HEK293 (cell line): ENCODE results near the gene RNF175.
A peak's percentile ranks its signal among the peaks of the same experiment; 100 is the strongest.

ENCODE experiments used
- BCL11A ChIP-seq: fragments of 450-650 bp; formaldehyde crosslinking; IDR thresholded peaks from 2 replicates; pipeline ENCODE4 v1.5.1; 2016; ENCODE audit warnings: low read depth, missing biosample characterization, missing genetic modification characterization
- FEZF1 ChIP-seq: fragments of 450-650 bp; formaldehyde crosslinking; IDR thresholded peaks from 2 replicates; pipeline ENCODE4 v1.5.1; 2016; ENCODE audit warnings: missing biosample characterization, missing genetic modification characterization
- PATZ1 ChIP-seq: fragments of 450-650 bp; formaldehyde crosslinking; IDR thresholded peaks from 2 replicates; pipeline ENCODE4 v1.5.1; 2016; ENCODE audit warnings: missing biosample characterization, missing genetic modification characterization
- SP3 ChIP-seq: fragments of 450-650 bp; formaldehyde crosslinking; IDR thresholded peaks from 2 replicates; pipeline ENCODE4 v1.5.1; 2016; ENCODE audit warnings: missing biosample characterization, missing genetic modification characterization
- SP7 ChIP-seq: fragments of 450-650 bp; formaldehyde crosslinking; IDR thresholded peaks from 2 replicates; pipeline ENCODE4 v1.5.1; 2016; ENCODE audit warnings: missing biosample characterization, missing genetic modification characterization
- ZBTB1 ChIP-seq: fragments of 450-650 bp; formaldehyde crosslinking; IDR thresholded peaks from 2 replicates; pipeline ENCODE4 v1.5.1; 2016; ENCODE audit warnings: missing biosample characterization, missing genetic modification characterization
- ZBTB17 ChIP-seq: fragments of 450-650 bp; formaldehyde crosslinking; IDR thresholded peaks from 2 replicates; pipeline ENCODE4 v1.5.1; 2016; ENCODE audit warnings: missing biosample characterization, missing genetic modification characterization
- ZBTB44 ChIP-seq: fragments of 450-650 bp; IDR thresholded peaks from 2 replicates; pipeline ENCODE4 v1.5.1; 2018; ENCODE audit warnings: missing biosample characterization, mild to moderate bottlenecking, missing genetic modification characterization
- ZEB2 ChIP-seq: fragments of 450-650 bp; formaldehyde crosslinking; IDR thresholded peaks from 2 replicates; pipeline ENCODE4 v1.5.1; 2016; ENCODE audit warnings: missing biosample characterization, missing genetic modification characterization
- ZNF10 ChIP-seq: fragments of 450-650 bp; formaldehyde crosslinking; IDR thresholded peaks from 2 replicates; pipeline ENCODE4 v1.5.1; 2017; ENCODE audit warnings: missing biosample characterization, missing genetic modification characterization
- ZNF18 ChIP-seq: fragments of 450-650 bp; formaldehyde crosslinking; IDR thresholded peaks from 2 replicates; pipeline ENCODE4 v1.5.1; 2016; ENCODE audit warnings: missing biosample characterization, missing genetic modification characterization
- ZNF184 ChIP-seq: fragments of 450-650 bp; IDR thresholded peaks from 2 replicates; pipeline ENCODE4 v1.5.1; 2018; ENCODE audit warnings: missing biosample characterization, mild to moderate bottlenecking, missing genetic modification characterization
- ZNF24 ChIP-seq: fragments of 450-650 bp; formaldehyde crosslinking; IDR thresholded peaks from 2 replicates; pipeline ENCODE4 v1.5.1; 2016; ENCODE audit warnings: missing biosample characterization, missing genetic modification characterization
- ZNF350 ChIP-seq: fragments of 450-650 bp; formaldehyde crosslinking; IDR thresholded peaks from 2 replicates; pipeline ENCODE4 v1.5.0; 2017; ENCODE audit warnings: missing biosample characterization, mild to moderate bottlenecking, missing genetic modification characterization
- ZNF488 ChIP-seq: fragments of 450-650 bp; formaldehyde crosslinking; IDR thresholded peaks from 2 replicates; pipeline ENCODE4 v1.5.1; 2016; ENCODE audit warnings: missing biosample characterization, missing genetic modification characterization
- ZNF501 ChIP-seq: fragments of 450-650 bp; formaldehyde crosslinking; IDR thresholded peaks from 2 replicates; pipeline ENCODE4 v1.5.1; 2016; ENCODE audit warnings: missing biosample characterization, missing genetic modification characterization
- ZNF544 ChIP-seq: fragments of 450-650 bp; formaldehyde crosslinking; IDR thresholded peaks from 2 replicates; pipeline ENCODE4 v1.5.0; 2017; ENCODE audit warnings: missing biosample characterization, missing genetic modification characterization
- ZNF596 ChIP-seq: fragments of 450-650 bp; IDR thresholded peaks from 2 replicates; pipeline ENCODE4 v1.5.0; 2018; ENCODE audit warnings: missing biosample characterization, mild to moderate bottlenecking, missing genetic modification characterization, moderate library complexity
- ZNF660 ChIP-seq: fragments of 450-650 bp; IDR thresholded peaks from 2 replicates; pipeline ENCODE4 v1.5.1; 2018; ENCODE audit warnings: missing biosample characterization, mild to moderate bottlenecking, missing genetic modification characterization
- ZNF707 ChIP-seq: fragments of 450-650 bp; formaldehyde crosslinking; IDR thresholded peaks from 2 replicates; pipeline ENCODE4 v1.5.1; 2016; ENCODE audit warnings: missing biosample characterization, missing genetic modification characterization
- ZSCAN4 ChIP-seq: fragments of 450-650 bp; formaldehyde crosslinking; IDR thresholded peaks from 2 replicates; pipeline ENCODE4 v1.5.1; 2017; ENCODE audit warnings: missing biosample characterization, missing genetic modification characterization
- TF ChIP-seq, protein P1 (sequence below): fragments of 450-650 bp; formaldehyde crosslinking; IDR thresholded peaks from 2 replicates; pipeline ENCODE4; 2016; ENCODE audit warnings: missing biosample characterization, missing genetic modification characterization
- TF ChIP-seq, protein P2 (sequence below): fragments of 450-650 bp; formaldehyde crosslinking; IDR thresholded peaks from 2 replicates; pipeline ENCODE4 v1.5.1; 2017; ENCODE audit warnings: missing biosample characterization, missing genetic modification characterization
- TF ChIP-seq, protein P3 (sequence below): fragments of 450-650 bp; formaldehyde crosslinking; IDR thresholded peaks from 2 replicates; pipeline ENCODE4 v1.5.1; 2016; ENCODE audit warnings: missing biosample characterization, missing genetic modification characterization
- TF ChIP-seq, protein P4 (sequence below): fragments of 450-650 bp; formaldehyde crosslinking; IDR thresholded peaks from 2 replicates; pipeline ENCODE4 v1.5.1; 2016; ENCODE audit warnings: missing biosample characterization, missing genetic modification characterization

Gene RNF175

GRCh38 chr4:153781717-153782416 is 22.0 kb upstream of the RNF175 start (continued):
- TF ChIP-seq ZNF707 (tag by site-specific recombination) (no peak), ZBTB1 (peak; percentile 75; the same call in 1 of the 2 replicates), SP3 (no peak; the same call in 1 of the 2 replicates), ZBTB17 (tag by site-specific recombination) (peak; percentile 48; the same call in 1 of the 2 replicates), FEZF1 (peak; percentile 83), SP7 (peak; percentile 72), ZNF544 (no peak), ZBTB44 (tag by site-specific recombination) (peak; percentile 91), ZNF24 (tag by site-specific recombination) (peak; percentile 89), ZNF488 (no peak), ZNF18 (tag by site-specific recombination) (peak; percentile 39; the same call in 1 of the 2 replicates), ZNF596 (tag by site-specific recombination) (peak; percentile 61), ZEB2 (tag by site-specific recombination) (peak; percentile 87), ZNF501 (tag by site-specific recombination) (peak; percentile 63; the same call in 1 of the 2 replicates), ZNF350 (peak; percentile 100), ZNF10 (tag by site-specific recombination) (0 out of 2 replicates have a peak, but pooled peaks have one; percentile 32), ZSCAN4 (tag by site-specific recombination) (no peak), BCL11A (peak; percentile 90), PATZ1 (tag by site-specific recombination) (peak; percentile 17; the same call in 1 of the 2 replicates), ZNF660 (tag by site-specific recombination) (peak; percentile 52; the same call in 1 of the 2 replicates), ZNF184 (0 out of 2 replicates have a peak, but pooled peaks have one; percentile 69)
- TF ChIP-seq, protein P1, sequence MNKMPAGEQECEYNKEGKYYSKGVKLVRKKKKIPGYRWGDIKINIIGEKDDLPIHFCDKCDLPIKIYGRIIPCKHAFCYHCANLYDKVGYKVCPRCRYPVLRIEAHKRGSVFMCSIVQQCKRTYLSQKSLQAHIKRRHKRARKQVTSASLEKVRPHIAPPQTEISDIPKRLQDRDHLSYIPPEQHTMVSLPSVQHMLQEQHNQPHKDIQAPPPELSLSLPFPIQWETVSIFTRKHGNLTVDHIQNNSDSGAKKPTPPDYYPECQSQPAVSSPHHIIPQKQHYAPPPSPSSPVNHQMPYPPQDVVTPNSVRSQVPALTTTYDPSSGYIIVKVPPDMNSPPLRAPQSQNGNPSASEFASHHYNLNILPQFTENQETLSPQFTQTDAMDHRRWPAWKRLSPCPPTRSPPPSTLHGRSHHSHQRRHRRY, result no peak
- TF ChIP-seq, protein P2, sequence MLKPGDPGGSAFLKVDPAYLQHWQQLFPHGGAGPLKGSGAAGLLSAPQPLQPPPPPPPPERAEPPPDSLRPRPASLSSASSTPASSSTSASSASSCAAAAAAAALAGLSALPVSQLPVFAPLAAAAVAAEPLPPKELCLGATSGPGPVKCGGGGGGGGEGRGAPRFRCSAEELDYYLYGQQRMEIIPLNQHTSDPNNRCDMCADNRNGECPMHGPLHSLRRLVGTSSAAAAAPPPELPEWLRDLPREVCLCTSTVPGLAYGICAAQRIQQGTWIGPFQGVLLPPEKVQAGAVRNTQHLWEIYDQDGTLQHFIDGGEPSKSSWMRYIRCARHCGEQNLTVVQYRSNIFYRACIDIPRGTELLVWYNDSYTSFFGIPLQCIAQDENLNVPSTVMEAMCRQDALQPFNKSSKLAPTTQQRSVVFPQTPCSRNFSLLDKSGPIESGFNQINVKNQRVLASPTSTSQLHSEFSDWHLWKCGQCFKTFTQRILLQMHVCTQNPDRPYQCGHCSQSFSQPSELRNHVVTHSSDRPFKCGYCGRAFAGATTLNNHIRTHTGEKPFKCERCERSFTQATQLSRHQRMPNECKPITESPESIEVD (tag by site-specific recombination), result peak; percentile 98
- TF ChIP-seq, protein P3, sequence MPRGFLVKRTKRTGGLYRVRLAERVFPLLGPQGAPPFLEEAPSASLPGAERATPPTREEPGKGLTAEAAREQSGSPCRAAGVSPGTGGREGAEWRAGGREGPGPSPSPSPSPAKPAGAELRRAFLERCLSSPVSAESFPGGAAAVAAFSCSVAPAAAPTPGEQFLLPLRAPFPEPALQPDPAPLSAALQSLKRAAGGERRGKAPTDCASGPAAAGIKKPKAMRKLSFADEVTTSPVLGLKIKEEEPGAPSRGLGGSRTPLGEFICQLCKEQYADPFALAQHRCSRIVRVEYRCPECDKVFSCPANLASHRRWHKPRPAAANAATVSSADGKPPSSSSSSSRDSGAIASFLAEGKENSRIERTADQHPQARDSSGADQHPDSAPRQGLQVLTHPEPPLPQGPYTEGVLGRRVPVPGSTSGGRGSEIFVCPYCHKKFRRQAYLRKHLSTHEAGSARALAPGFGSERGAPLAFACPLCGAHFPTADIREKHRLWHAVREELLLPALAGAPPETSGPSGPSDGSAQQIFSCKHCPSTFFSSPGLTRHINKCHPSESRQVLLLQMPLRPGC (tag by site-specific recombination), result peak; percentile 74
- TF ChIP-seq, protein P4, sequence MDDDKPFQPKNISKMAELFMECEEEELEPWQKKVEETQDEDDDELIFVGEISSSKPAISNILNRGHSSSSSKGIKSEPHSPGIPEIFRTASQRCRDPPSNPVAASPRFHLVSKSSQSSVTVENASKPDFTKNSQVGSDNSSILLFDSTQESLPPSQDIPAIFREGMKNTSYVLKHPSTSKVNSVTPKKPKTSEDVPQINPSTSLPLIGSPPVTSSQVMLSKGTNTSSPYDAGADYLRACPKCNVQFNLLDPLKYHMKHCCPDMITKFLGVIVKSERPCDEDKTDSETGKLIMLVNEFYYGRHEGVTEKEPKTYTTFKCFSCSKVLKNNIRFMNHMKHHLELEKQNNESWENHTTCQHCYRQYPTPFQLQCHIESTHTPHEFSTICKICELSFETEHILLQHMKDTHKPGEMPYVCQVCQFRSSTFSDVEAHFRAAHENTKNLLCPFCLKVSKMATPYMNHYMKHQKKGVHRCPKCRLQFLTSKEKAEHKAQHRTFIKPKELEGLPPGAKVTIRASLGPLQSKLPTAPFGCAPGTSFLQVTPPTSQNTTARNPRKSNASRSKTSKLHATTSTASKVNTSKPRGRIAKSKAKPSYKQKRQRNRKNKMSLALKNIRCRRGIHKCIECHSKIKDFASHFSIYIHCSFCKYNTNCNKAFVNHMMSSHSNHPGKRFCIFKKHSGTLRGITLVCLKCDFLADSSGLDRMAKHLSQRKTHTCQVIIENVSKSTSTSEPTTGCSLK (tag by site-specific recombination), result no peak
